Thoracic aorta (tissue), 2 donors: ENCODE measurements around the gene EFHC1. TPM values are rescaled to one million over a fixed set of nuclear protein-coding genes. Genes with fewer than 3 reads are reported as not detected.

Experiments
- ATAC-seq: fragments of 150-250 bp; one replicate; pipeline ENCODE4 v1.8.0; 2017; ENCODE audit warnings: low read depth; ENCODE audit not compliant: insufficient number of reproducible peaks, low FRiP score
- DNase-seq: peaks from one replicate; pipeline ENCODE4 v3.0.0-alpha.2; 2020; ENCODE audit warnings: low spot score
- H3K27ac ChIP-seq, 2 donors: fragments of 200-600 bp; sonication (generic); 1 replicate in 1 of 2; 2 replicates in 1 of 2; pipeline ENCODE4 v1.5.1; 2016; ENCODE audit warnings: mild to moderate bottlenecking in 2 of 2, moderate library complexity in 2 of 2
- H3K27me3 ChIP-seq: fragments of 200-600 bp; sonication (generic); replicated peaks from 2 replicates; pipeline ENCODE4 v1.6.0; 2016; ENCODE audit warnings: mild to moderate bottlenecking; ENCODE audit not compliant: insufficient read depth
- H3K36me3 ChIP-seq: fragments of 200-600 bp; sonication (generic); one replicate; pipeline ENCODE4 v1.5.1; 2016
- H3K4me1 ChIP-seq, 2 donors: fragments of 200-600 bp; sonication (generic); 1 replicate in 1 of 2; 2 replicates in 1 of 2; pipeline versions ENCODE4 v1.5.1 to v1.6.0; 2016; ENCODE audit warnings: low read depth in 2 of 2, mild to moderate bottlenecking in 1 of 2; ENCODE audit not compliant: control insufficient read depth in 1 of 2
- H3K4me3 ChIP-seq: fragments of 200-600 bp; sonication (generic); 2 replicates; pipeline ENCODE4 v1.5.1; 2016; ENCODE audit warnings: mild to moderate bottlenecking
- H3K9me3 ChIP-seq: fragments of 200-600 bp; sonication (generic); 2 replicates; pipeline ENCODE4 v1.5.1; 2016
- total RNA-seq, 2 donors: library from RNA; depleted of rRNA; stranded (reverse); fragments of >200 nt; gene quantifications; one replicate each; pipeline versions ENCODE4 v1.1.0 to v1.2.3, GENCODE V29; 2016
- TF ChIP-seq, protein P1 (sequence below): fragments of 200-600 bp; sonication (generic); IDR thresholded peaks from one replicate; pipeline ENCODE4 v1.5.1; 2019; ENCODE audit warnings: antibody characterized with exemption

EFHC1 gene
- total RNA-seq, 2 donors from 2014 or later, result 13.5 to 14.9 TPM

GRCh38 chr6:52392944-52393343 is 27.2 kb upstream of the EFHC1 start:
- DNase-seq, result no peak
- ATAC-seq, result no peak
- no peaks in the 10 kb centered on the region for H3K9me3 ChIP-seq
- H3K27me3 ChIP-seq, result no peaks in the 10 kb centered on the region
- no peak overlapping the region for H3K4me3 ChIP-seq
- no peaks in the 10 kb centered on the region for H3K4me1 ChIP-seq
- H3K27ac ChIP-seq, result no peak overlapping the region
- TF ChIP-seq, protein P1, sequence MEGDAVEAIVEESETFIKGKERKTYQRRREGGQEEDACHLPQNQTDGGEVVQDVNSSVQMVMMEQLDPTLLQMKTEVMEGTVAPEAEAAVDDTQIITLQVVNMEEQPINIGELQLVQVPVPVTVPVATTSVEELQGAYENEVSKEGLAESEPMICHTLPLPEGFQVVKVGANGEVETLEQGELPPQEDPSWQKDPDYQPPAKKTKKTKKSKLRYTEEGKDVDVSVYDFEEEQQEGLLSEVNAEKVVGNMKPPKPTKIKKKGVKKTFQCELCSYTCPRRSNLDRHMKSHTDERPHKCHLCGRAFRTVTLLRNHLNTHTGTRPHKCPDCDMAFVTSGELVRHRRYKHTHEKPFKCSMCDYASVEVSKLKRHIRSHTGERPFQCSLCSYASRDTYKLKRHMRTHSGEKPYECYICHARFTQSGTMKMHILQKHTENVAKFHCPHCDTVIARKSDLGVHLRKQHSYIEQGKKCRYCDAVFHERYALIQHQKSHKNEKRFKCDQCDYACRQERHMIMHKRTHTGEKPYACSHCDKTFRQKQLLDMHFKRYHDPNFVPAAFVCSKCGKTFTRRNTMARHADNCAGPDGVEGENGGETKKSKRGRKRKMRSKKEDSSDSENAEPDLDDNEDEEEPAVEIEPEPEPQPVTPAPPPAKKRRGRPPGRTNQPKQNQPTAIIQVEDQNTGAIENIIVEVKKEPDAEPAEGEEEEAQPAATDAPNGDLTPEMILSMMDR, result no peak
- H3K36me3 ChIP-seq, result no peaks in the 10 kb centered on the region

- H3K4me3 ChIP-seq, result no peak overlapping the region
- no peak for ATAC-seq
- H3K4me1 ChIP-seq, result no peaks in the 10 kb centered on the region
- H3K27me3 ChIP-seq, result no peaks in the 10 kb centered on the region
- no peaks in the 10 kb centered on the region for H3K36me3 ChIP-seq
- no peak overlapping the region for H3K27ac ChIP-seq
- DNase-seq, result no peak
- TF ChIP-seq, protein P1, result no peak
- H3K9me3 ChIP-seq, result no peaks in the 10 kb centered on the region
These were observed 26.4 kb upstream of the EFHC1 start for GRCh38 chr6:52393780-52394179.

DNA sequence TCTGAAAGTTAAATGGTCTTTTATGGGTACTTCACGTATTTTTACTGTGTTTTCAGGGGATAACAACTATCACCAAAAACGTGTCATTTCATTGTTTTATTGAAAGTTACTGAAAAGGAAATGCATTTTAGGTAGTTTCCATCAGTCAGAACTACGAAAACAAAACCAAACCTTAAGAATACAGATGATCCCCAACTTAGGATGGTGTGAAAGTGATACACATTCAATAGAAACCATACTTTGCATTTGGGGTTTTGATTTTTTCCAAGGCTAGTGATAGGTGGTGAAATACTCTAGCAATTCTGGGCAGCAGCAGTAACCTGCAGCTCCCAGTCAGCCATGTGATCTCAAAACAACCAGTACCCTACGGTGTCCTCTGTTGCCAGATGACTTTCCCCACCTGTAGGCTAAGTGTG is 25.9 kb upstream of the EFHC1 start:
- ATAC-seq, result no peak
- no peak overlapping the region for H3K4me3 ChIP-seq
- TF ChIP-seq, protein P1, result no peak
- H3K4me1 ChIP-seq, result no peaks in the 10 kb centered on the region
- no peaks in the 10 kb centered on the region for H3K9me3 ChIP-seq
- no peaks in the 10 kb centered on the region for H3K36me3 ChIP-seq
- H3K27ac ChIP-seq, result no peak overlapping the region
- DNase-seq, result no peak
- H3K27me3 ChIP-seq, result no peaks in the 10 kb centered on the region

DNA sequence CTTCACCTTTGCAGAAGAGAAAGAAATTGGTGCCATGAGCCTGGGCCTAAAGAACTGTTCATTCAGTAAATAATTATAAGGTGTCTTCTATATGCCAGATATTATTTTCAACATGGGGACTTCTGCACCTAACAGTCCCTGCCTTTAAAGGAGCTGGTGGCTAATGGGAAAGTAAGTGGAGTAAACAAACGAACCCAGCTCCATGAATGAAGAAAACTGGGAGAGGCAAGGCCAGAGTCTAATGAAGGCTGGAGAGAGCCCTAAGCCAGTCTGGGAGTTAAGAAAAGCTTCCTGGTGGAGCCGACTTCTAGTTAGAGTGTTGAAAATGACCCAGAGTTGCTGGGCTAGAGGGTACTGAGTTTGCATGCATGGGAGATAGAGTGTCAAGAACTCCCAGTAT is 24.2 kb upstream of the EFHC1 start:
- Histone ChIP-seq H3K4me1 (no peaks in the 10 kb centered on the region), H3K27ac (no peak overlapping the region), H3K27me3 (no peaks in the 10 kb centered on the region), H3K9me3 (no peaks in the 10 kb centered on the region), H3K4me3 (no peak overlapping the region), H3K36me3 (no peaks in the 10 kb centered on the region)
- DNase-seq, result no peak
- ATAC-seq, result no peak
- TF ChIP-seq, protein P1, result no peak

DNA sequence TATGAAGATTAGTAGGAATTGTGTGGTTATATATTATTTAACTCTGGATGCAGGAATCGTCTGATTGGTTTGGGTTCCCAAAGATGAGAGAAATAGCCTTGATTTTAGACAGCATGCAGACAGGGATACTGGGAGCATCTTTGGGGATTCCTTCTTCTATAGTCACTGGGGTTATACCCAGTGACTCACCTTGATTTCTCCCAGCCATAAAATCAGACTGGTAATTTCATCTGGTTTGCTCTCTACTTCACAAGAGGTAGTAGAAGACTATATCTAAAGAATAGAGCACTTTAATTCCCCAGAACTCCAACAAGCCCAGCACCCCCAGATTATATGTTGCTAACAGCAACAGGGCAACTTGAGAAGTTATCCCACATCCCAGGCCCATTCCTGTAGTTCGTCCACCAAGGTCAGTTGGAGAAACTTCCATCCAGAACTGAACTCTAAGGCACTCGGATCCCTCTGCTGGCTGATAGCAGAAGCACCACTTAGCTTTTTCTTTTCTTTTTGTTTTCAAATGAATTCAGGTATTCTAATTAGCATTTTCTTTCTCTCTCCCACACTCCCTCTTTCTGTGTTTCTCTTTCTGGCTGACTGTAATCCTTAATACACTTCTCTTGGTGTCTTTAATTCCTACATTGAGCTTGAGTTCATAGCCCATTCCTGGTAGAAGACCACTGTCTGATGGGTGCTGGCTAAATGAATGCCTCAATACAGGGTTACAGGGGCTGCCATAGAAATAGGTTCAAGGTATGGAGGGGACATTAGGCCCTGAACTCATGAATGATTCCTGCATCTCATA is 20.4 kb upstream of the EFHC1 start:
- no peaks in the 10 kb centered on the region for H3K36me3 ChIP-seq
- TF ChIP-seq, protein P1, result peak; percentile 78
- H3K27ac ChIP-seq, result no peak overlapping the region
- no peaks in the 10 kb centered on the region for H3K27me3 ChIP-seq
- no peak for ATAC-seq
- no peak for DNase-seq
- H3K9me3 ChIP-seq, result no peaks in the 10 kb centered on the region
- no peak overlapping the region for H3K4me3 ChIP-seq
- H3K4me1 ChIP-seq, result no peaks in the 10 kb centered on the region
